RWPE2 (cell line): Measurements from ENCODE around the gene FYB2.
A peak's percentile ranks its signal among the peaks of the same experiment; 100 is the strongest.

Experiments
- ATAC-seq: fragments of 200-7000 bp; cut with Tn5 transposase; 3 replicates; pipeline ENCODE4 v1.9.1; 2021; ENCODE audit warnings: low read depth
- DNase-seq: peaks from one replicate; pipeline ENCODE4 v3.0.0-alpha.2; 2020; ENCODE audit warnings: low spot score
- H3K27ac ChIP-seq: fragments of 450-650 bp; 2 replicates; pipeline ENCODE4 v1.5.1; 2017; ENCODE audit warnings: mild to moderate bottlenecking; ENCODE audit not compliant: poor library complexity, severe bottlenecking
- H3K27me3 ChIP-seq: fragments of 250-450 bp; sonication (Bioruptor Pico); 2 replicates; pipeline ENCODE4 v1.5.1; 2021; ENCODE audit warnings: mild to moderate bottlenecking, moderate library complexity; ENCODE audit not compliant: insufficient read depth, poor library complexity, severe bottlenecking
- H3K36me3 ChIP-seq: fragments of 250-450 bp; sonication (Bioruptor Pico); 2 replicates; pipeline ENCODE4 v1.5.1; 2020; ENCODE audit warnings: low read depth, mild to moderate bottlenecking, moderate library complexity
- H3K4me1 ChIP-seq: fragments of 250-450 bp; sonication (Bioruptor Pico); 2 replicates; pipeline ENCODE4 v1.5.1; 2021; ENCODE audit warnings: mild to moderate bottlenecking, moderate library complexity; ENCODE audit not compliant: insufficient read depth, poor library complexity, severe bottlenecking
- H3K4me3 ChIP-seq: fragments of 250-450 bp; sonication (Bioruptor Pico); 2 replicates; pipeline ENCODE4 v1.5.1; 2021; ENCODE audit warnings: mild to moderate bottlenecking, moderate library complexity; ENCODE audit not compliant: severe bottlenecking
- H3K9me3 ChIP-seq: fragments of 250-450 bp; sonication (Bioruptor Pico); 2 replicates; pipeline ENCODE4 v1.5.1; 2021; ENCODE audit warnings: mild to moderate bottlenecking, moderate library complexity; ENCODE audit not compliant: severe bottlenecking
- CTCF ChIP-seq: fragments of 450-650 bp; IDR thresholded peaks from one replicate; pipeline ENCODE4 v1.5.1; 2017; ENCODE audit warnings: mild to moderate bottlenecking, moderate library complexity; ENCODE audit not compliant: poor library complexity, severe bottlenecking

FYB2 gene

GRCh38 chr1:56755911-56756310 is 63.3 kb downstream of the FYB2 start:
- Histone ChIP-seq H3K4me1 (no peaks in the 10 kb centered on the region), H3K9me3 (no peaks in the 10 kb centered on the region), H3K4me3 (no peak overlapping the region), H3K27me3 (no peaks in the 10 kb centered on the region), H3K27ac (no peak overlapping the region), H3K36me3 (no peaks in the 10 kb centered on the region)
- no peak for DNase-seq
- no peak for TF ChIP-seq CTCF
- peak; percentile 58; the same call in 2 of the 3 replicates for ATAC-seq

DNA sequence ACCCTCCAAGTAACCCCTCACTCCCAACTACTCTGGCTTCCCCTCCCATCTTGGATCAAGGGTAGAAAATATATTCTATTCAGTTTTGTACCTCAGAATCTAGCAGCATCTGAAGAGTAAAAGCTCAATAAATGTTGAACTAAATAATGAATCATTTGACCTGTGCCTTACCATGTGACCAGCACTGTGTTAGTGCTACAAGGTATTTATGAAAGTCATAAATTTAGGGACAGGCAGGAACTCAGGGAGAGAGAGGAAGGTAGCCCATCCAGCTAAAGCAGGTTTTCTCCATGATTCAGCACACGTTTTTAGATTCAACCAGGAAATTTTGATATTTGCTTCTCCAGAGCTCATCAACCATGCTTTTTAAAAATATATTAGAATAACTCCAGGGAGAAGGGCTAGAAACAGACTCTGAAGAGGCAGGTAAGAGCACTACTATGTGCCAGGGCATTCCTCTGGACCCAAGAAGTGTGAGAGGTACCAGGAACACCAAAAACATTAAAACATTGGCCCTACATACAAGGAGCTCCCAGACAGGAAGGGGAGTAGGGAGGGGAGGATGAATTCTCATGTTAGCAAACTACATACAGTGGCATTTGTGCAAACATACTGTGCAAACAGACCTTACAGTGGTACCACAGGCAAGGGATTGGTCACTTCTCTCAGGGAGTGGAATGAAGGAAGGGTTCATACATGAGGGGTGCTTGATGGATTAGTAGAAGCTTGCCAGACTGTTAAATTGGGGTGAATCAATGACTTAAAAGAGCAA is 64.3 kb downstream of the FYB2 start:
- ATAC-seq (no peak), DNase-seq (no peak)
- Histone ChIP-seq H3K4me3 (no peak overlapping the region), H3K36me3 (no peaks in the 10 kb centered on the region), H3K4me1 (no peaks in the 10 kb centered on the region), H3K27me3 (no peaks in the 10 kb centered on the region), H3K27ac (no peak overlapping the region), H3K9me3 (no peaks in the 10 kb centered on the region)
- TF ChIP-seq CTCF = no peak

GRCh38 chr1:56745231-56745630 is 74.0 kb downstream of the FYB2 start:
- TF ChIP-seq CTCF = no peak
- no peak overlapping the region for H3K27ac ChIP-seq
- DNase-seq (no peak), ATAC-seq (no peak)
- H3K4me3 ChIP-seq = no peak overlapping the region
- H3K27me3 ChIP-seq = no peaks in the 10 kb centered on the region
- no peaks in the 10 kb centered on the region for H3K9me3 ChIP-seq
- no peaks in the 10 kb centered on the region for H3K4me1 ChIP-seq
- H3K36me3 ChIP-seq = no peaks in the 10 kb centered on the region

- TF ChIP-seq CTCF = no peak
- no peaks in the 10 kb centered on the region for H3K27me3 ChIP-seq
- no peak overlapping the region for H3K4me3 ChIP-seq
- H3K9me3 ChIP-seq = no peaks in the 10 kb centered on the region
- no peak for ATAC-seq
- no peak for DNase-seq
- H3K4me1 ChIP-seq = no peaks in the 10 kb centered on the region
- H3K27ac ChIP-seq = no peak overlapping the region
- no peaks in the 10 kb centered on the region for H3K36me3 ChIP-seq
Observed at GRCh38 chr1:56728964-56729363, 90.2 kb downstream of the FYB2 start.

DNA sequence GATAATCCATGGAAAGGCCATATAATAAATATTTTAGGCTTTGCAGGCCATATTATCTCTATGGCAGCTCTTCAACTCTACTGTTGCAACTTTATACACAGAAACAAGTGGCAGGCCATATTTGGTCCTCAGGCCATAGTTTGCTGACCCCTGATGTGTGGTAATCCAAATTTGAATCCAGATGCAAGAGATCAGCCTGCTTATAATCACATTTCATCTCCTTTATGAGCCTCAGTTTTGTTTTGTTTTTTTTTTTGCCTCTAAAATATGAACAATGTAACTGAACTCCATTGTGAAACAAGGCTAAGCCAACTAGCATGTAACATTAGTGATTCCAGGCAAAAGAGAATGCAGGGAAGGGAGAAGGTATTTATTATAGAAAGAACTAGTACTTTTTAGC is 92.5 kb downstream of the FYB2 start:
- ATAC-seq (no peak), DNase-seq (no peak)
- Histone ChIP-seq H3K4me1 (no peaks in the 10 kb centered on the region), H3K9me3 (no peaks in the 10 kb centered on the region), H3K36me3 (no peaks in the 10 kb centered on the region), H3K27ac (no peak overlapping the region), H3K27me3 (no peaks in the 10 kb centered on the region), H3K4me3 (no peak overlapping the region)
- no peak for TF ChIP-seq CTCF
